HUES48 (cell line): Measurements from ENCODE around the gene OTUD4.
"Not testable (repeated sequence)": the region's sequence is repeated elsewhere in the genome, so short reads cannot be mapped to it uniquely, and the experiment has no call there.

ENCODE experiments used
- H3K27ac ChIP-seq: one replicate; pipeline ENCODE4 v1.7.0; 2013; ENCODE audit warnings: low read depth, low read length, inconsistent platforms
- H3K27me3 ChIP-seq: 2 replicates; pipeline ENCODE4 v1.6.1; 2013; ENCODE audit warnings: mild to moderate bottlenecking, low read length; ENCODE audit not compliant: control insufficient read depth, insufficient read depth
- H3K36me3 ChIP-seq: 2 replicates; pipeline ENCODE4 v1.6.1; 2013; ENCODE audit warnings: low read length; ENCODE audit not compliant: control insufficient read depth, insufficient read depth
- H3K4me1 ChIP-seq: 2 replicates; pipeline ENCODE4 v1.6.1; 2013; ENCODE audit warnings: mild to moderate bottlenecking, low read length; ENCODE audit not compliant: control insufficient read depth, insufficient read depth
- H3K4me3 ChIP-seq: 2 replicates; pipeline ENCODE4 v1.5.1; 2013; ENCODE audit warnings: mild to moderate bottlenecking, low read depth, low read length
- H3K9ac ChIP-seq: 2 replicates; pipeline ENCODE4 v1.6.1; 2013; ENCODE audit warnings: mild to moderate bottlenecking, low read depth, low read length, moderate library complexity
- H3K9me3 ChIP-seq: 2 replicates; pipeline ENCODE4 v1.6.1; 2013; ENCODE audit warnings: low read length; ENCODE audit not compliant: control insufficient read depth, insufficient read depth

OTUD4 gene

GRCh38 chr4:145156986-145157385, 23.4 kb downstream of the OTUD4 start:
- H3K9ac ChIP-seq: no peak overlapping the region
- no peak overlapping the region for H3K4me3 ChIP-seq
- no peaks in the 10 kb centered on the region for H3K27me3 ChIP-seq
- H3K4me1 ChIP-seq: no peaks in the 10 kb centered on the region
- H3K9me3 ChIP-seq: no peaks in the 10 kb centered on the region
- no peak overlapping the region for H3K27ac ChIP-seq
- peaks cover 72% of the 10 kb centered on the region for H3K36me3 ChIP-seq

- H3K9me3 ChIP-seq: no peaks in the 10 kb centered on the region
- H3K27me3 ChIP-seq: no peaks in the 10 kb centered on the region
- peaks cover 77% of the 10 kb centered on the region for H3K36me3 ChIP-seq
- H3K9ac ChIP-seq: no peak overlapping the region
- H3K4me1 ChIP-seq: no peaks in the 10 kb centered on the region
- H3K27ac ChIP-seq: no peak overlapping the region
- H3K4me3 ChIP-seq: no peak overlapping the region
These were observed 25.0 kb downstream of the OTUD4 start for GRCh38 chr4:145155268-145155870.

- Histone ChIP-seq H3K27me3 (no peaks in the 10 kb centered on the region), H3K9ac (no peak overlapping the region), H3K4me3 (no peak overlapping the region), H3K9me3 (no peaks in the 10 kb centered on the region), H3K4me1 (no peaks in the 10 kb centered on the region), H3K36me3 (peaks cover 80% of the 10 kb centered on the region), H3K27ac (no peak overlapping the region)
These were observed 25.8 kb downstream of the OTUD4 start for GRCh38 chr4:145154573-145154972.

- H3K27ac ChIP-seq: no peak overlapping the region
- H3K9me3 ChIP-seq: no peaks in the 10 kb centered on the region
- no peaks in the 10 kb centered on the region for H3K4me1 ChIP-seq
- H3K4me3 ChIP-seq: no peak overlapping the region
- H3K36me3 ChIP-seq: peaks cover 80% of the 10 kb centered on the region
- no peaks in the 10 kb centered on the region for H3K27me3 ChIP-seq
- no peak overlapping the region for H3K9ac ChIP-seq
These were observed 26.5 kb downstream of the OTUD4 start for GRCh38 chr4:145153904-145154298.

GRCh38 chr4:145153181-145153903, 27.0 kb downstream of the OTUD4 start:
- H3K9me3 ChIP-seq: no peaks in the 10 kb centered on the region
- peaks cover 80% of the 10 kb centered on the region for H3K36me3 ChIP-seq
- H3K27me3 ChIP-seq: no peaks in the 10 kb centered on the region

GRCh38 chr4:145148980-145149379, 31.4 kb downstream of the OTUD4 start:
- no peak overlapping the region for H3K27ac ChIP-seq
- H3K9ac ChIP-seq: no peak overlapping the region
- H3K27me3 ChIP-seq: no peaks in the 10 kb centered on the region
- peaks cover 98% of the 10 kb centered on the region for H3K36me3 ChIP-seq
- H3K4me3 ChIP-seq: no peak overlapping the region
- H3K9me3 ChIP-seq: no peaks in the 10 kb centered on the region
- no peaks in the 10 kb centered on the region for H3K4me1 ChIP-seq

More at GRCh38 chr4:145153181-145153903, 27.0 kb downstream of the OTUD4 start:
- Histone ChIP-seq H3K9ac (no peak overlapping the region), H3K4me1 (no peaks in the 10 kb centered on the region), H3K27ac (no peak overlapping the region), H3K4me3 (no peak overlapping the region)

GRCh38 chr4:145136219-145136618, 44.2 kb downstream of the OTUD4 start:
- H3K27me3 ChIP-seq, H3K9me3 ChIP-seq, H3K27ac ChIP-seq, H3K9ac ChIP-seq, H3K4me3 ChIP-seq, H3K4me1 ChIP-seq: not testable (repeated sequence)
- H3K36me3 ChIP-seq: peaks cover 46% of the 10 kb centered on the region

- no peaks in the 10 kb centered on the region for H3K4me1 ChIP-seq
- no peak overlapping the region for H3K9ac ChIP-seq
- H3K36me3 ChIP-seq: peaks cover 39% of the 10 kb centered on the region
- no peaks in the 10 kb centered on the region for H3K9me3 ChIP-seq
- no peak overlapping the region for H3K27ac ChIP-seq
- no peak overlapping the region for H3K4me3 ChIP-seq
- H3K27me3 ChIP-seq: no peaks in the 10 kb centered on the region
These were observed 47.8 kb downstream of the OTUD4 start for GRCh38 chr4:145132511-145133098.

GRCh38 chr4:145131848-145132247, 48.5 kb downstream of the OTUD4 start:
- Histone ChIP-seq H3K27ac (no peak overlapping the region), H3K27me3 (no peaks in the 10 kb centered on the region), H3K4me3 (no peak overlapping the region), H3K4me1 (no peaks in the 10 kb centered on the region), H3K9me3 (no peaks in the 10 kb centered on the region), H3K9ac (no peak overlapping the region), H3K36me3 (peaks cover 39% of the 10 kb centered on the region)

- Histone ChIP-seq H3K27ac (peak overlapping the region; percentile 16), H3K9ac (no peak overlapping the region), H3K4me1 (no peaks in the 10 kb centered on the region), H3K36me3 (peaks cover 45% of the 10 kb centered on the region), H3K4me3 (no peak overlapping the region), H3K9me3 (no peaks in the 10 kb centered on the region), H3K27me3 (no peaks in the 10 kb centered on the region)
These were observed 49.5 kb downstream of the OTUD4 start for GRCh38 chr4:145130788-145131399.

GRCh38 chr4:145130130-145130529, 50.3 kb downstream of the OTUD4 start:
- peaks cover 53% of the 10 kb centered on the region for H3K36me3 ChIP-seq
- no peaks in the 10 kb centered on the region for H3K9me3 ChIP-seq
- H3K9ac ChIP-seq: no peak overlapping the region
- no peak overlapping the region for H3K4me3 ChIP-seq
- no peaks in the 10 kb centered on the region for H3K27me3 ChIP-seq
- no peaks in the 10 kb centered on the region for H3K4me1 ChIP-seq
- H3K27ac ChIP-seq: no peak overlapping the region
